NOMO-1 treated with DMSO at 0.1 percent for 48 hours (cell line): Measurements from ENCODE around the gene WDR38.
A peak's percentile ranks its signal among the peaks of the same experiment; 100 is the strongest.

Experiments
- DNase-seq: peaks from one replicate; lab custom pipeline; 2025; ENCODE audit not compliant: unreplicated experiment; lab: John Stamatoyannopoulos, UW

WDR38 gene

DNA sequence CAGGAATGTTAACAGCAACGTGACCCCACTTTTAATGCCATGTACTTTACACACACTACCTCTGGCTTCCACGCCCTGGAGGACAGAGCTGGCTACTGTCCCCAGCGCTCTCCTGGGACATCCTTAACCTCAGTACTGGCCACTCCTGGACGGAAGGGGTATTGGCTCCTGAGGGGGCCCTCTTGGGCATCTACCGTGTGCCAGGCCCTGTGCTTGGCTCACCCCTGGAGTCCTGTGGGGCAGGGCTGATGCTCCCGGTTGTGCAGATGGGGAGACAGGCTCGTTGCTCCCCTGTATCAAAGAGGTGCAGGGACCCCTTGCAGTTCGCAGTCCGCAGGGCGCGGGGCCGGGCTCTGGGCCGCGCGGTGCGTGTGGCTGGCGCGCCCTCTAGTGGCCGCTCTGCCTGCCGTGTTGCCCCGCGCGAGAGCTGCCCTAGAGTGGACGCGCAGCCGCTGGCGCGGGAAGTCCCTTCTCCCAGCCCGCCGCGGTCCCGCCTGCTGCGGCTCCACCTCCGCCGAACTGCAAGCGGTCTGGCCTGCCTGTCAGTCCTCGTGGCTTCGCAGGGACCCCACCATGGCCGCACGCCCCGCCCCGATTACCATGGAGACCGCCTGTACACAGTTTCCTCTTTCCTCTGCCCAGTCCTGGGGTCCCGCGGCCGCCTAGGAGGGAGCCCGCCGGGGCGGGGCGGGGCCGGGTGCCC is at the start of gene WDR38:
Gene WDR38 (plus strand): TSS at position 632 of the 703 bp plus-strand sequence. CDS start 72 bp downstream, outside the sequence.
- peak; percentile 64 for DNase-seq

- no peak for DNase-seq
These were observed 49.3 kb upstream of the WDR38 start for GRCh38 chr9:124803911-124804310.

GRCh38 chr9:124805186-124805585 is 48.1 kb upstream of the WDR38 start:
- no peak for DNase-seq

GRCh38 chr9:124808246-124808956 is 44.9 kb upstream of the WDR38 start:
- DNase-seq, result no peak

DNA sequence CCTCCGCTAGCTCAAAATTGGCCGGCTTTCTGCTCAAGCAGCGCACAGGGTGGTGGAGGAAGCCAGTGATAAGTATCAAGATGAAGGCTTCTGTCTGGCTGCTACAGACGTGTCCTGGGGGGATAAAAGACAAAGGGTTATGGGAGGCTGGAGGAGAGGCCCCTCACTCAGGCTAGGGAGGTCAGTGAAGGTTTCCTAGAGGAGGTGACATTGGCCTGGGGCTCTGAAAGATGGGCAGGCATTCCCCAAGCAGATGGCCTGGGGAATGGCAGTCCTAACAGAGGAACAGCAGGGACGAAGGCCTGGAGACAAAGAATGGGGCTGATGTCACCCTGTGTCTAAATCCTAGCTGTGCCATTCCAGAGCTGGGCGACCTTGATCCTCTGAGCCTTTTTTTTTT is 44.0 kb upstream of the WDR38 start:
- no peak for DNase-seq

DNA sequence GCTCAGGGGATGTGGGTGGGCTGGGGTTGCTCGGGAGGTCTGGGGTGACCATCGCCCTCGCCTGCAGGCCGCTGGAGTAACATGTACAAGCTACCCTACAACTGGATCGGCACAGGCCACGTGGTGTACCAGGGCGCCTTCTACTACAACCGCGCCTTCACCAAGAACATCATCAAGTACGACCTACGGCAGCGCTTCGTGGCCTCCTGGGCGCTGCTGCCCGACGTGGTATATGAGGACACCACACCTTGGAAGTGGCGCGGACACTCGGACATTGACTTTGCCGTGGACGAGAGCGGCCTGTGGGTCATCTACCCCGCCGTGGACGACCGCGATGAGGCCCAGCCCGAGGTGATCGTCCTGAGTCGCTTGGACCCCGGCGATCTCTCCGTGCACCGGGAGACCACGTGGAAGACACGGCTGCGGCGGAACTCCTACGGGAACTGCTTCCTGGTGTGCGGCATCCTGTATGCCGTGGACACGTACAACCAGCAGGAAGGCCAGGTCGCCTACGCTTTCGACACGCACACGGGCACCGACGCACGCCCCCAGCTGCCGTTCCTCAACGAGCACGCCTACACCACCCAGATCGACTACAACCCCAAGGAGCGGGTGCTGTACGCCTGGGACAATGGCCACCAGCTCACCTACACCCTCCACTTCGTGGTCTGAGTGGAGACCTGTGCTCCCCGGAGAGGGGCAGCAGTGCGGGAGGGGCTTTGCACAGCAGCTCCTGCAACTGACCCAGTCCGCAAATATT is 43.3 kb upstream of the WDR38 start:
- DNase-seq, result no peak

DNA sequence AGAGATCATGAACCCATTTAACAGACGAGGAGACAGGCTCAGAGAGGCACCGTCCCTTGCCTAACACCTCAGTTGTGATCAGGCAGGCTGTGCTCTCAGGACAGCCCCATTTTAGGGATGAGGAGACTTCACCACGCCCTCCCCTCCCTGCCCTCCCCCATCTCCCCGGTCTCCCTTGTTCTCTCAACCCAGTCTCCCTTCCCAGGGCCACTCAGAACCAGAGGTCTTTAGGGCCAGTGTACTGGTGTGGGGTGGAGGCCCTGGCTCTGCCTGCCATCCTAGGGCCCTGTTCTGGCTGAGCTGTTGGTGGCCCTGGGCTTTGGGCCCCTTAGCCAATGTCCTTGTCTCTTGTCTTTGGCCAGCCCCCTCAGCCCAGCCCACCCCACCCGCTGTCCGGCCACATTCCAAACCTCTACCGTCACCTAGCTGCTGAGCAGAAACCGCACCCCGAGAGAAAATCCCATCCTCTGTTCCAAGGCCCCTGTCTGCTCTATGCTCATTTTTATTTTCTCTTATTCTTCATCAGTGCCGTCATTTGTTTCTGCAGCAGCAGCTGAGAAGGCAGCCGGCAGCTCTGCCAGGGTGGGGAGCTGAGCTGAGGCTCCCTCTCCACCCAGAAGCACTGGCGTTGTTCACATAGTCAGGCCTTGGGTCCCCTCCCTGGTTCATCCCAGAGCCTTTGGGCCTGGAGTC is 42.5 kb upstream of the WDR38 start:
- no peak for DNase-seq

GRCh38 chr9:124812441-124812876 is 40.8 kb upstream of the WDR38 start:
- no peak for DNase-seq

DNA sequence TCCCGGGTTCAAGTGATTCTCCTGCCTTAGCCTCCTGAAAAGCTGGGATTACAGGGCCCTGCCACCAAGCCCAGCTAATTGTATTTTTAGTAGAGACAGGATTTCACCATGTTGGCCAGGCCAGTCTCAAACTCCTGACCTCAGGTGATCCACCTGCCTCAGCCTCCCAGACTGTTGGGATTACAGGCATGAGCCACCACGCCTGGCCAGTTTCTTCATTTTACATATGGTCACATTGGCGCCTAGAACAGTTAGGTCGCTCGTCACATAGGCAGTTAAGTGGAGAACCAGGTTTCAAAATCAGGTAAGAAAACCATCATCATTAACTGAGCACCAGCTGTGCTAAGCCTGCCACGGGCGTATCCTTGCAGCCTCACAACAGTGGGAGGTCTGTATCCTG is 40.2 kb upstream of the WDR38 start:
- DNase-seq, result no peak

- DNase-seq, result no peak
These were observed 39.6 kb upstream of the WDR38 start for GRCh38 chr9:124813501-124814163.

DNA sequence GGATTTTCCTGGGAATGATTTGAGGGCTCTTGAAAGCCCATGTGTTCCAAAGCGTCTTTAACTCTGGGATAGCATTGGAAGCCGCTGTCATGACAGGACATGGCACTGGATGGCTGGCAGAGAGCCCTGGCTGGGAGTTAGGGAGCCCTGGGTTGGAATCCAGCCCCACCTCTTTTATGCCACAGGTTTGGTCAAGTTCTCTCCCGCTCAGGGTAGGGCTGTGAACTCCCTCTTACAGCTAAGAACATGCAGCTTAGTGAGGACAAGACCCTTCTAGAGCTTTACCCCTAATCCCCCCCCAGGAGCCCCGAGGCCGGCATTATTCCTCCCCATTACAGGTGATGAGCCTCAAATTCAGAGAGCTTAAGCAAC is 39.1 kb upstream of the WDR38 start:
- DNase-seq, result no peak

- DNase-seq, result no peak
These were observed 37.7 kb upstream of the WDR38 start for GRCh38 chr9:124815601-124816000.

DNA sequence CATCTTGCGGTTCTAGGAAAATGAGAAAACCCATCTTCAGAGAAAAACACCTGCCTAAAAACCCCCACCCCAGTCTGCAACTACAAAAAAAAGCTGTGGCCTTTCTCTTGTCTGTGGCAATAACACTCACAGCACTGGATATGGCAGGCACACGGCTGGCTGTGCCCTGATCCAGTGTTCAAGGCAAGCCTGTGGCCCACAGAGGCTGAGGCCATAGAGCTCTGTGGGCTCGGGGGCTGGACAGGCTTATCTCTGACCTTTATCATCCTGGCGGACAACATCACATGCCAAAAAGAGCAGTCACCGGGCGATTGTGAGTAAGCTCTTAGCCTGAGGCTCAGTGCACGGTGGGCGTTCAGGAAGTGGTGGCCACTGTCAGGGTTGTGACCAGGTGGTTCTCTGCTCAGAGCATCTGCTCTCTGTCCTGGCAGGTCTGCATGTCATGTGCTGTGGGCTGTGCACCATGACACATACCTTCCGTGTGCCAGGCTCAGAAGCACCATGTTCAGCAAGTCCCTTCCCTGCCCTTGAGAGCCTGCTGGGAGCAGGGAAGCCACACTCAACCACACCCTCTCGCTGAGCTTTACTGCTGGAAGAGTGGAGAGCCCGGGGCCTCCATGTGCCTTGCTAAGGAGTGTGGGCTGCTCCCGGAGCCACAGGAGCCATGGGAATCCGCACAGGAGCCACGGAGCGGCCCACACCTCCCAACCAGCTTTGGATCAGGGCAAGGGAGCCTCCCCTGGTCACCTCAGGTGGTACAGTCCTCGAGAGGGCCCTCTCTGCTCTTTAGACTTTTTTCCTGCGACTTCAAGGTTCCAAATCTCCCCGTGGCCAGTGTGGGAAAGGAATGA is 34.6 kb upstream of the WDR38 start:
- no peak for DNase-seq

- no peak for DNase-seq
These were observed 32.3 kb upstream of the WDR38 start for GRCh38 chr9:124820698-124821623.

DNA sequence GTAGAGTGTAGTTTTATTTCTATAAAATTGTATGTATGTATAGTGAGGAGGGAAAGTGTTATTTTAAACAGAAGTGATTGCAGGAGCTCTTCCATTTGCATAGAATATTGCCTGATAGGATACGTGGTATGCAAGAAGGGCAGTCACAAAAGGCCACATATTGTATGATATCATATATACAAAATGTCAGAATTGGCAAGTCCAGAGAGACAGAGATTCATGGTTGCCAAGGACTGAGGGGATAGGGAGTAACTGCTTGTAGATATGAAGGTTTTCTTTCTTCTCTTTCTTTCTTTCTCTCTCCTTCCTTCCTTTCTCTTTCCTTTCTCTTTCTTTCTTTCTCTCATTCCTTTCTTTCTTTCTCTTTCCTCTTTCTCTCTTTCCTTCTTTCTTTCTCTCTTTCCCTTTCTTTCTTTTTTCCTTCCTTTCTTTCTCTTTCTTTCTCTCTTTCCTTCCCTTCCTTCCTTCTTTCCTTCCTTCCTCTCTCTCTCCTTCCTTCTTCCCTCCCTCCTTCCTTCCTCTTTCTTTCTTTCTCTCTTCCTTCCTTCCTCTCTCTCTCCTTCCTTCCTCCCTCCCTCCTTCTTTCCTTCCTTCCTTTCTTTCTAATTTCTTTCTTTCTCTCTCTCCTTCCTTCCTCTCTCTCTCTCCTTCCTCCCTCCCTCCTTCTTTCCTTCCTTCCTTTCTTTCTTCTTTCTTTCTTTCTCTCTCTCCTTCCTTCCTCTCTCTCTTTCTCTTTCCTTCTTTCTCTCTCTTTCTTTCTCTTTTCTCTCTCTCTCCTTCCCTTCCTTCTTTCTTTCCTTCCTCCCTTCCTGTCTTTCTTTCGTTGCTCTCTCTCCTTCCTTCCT is 24.5 kb upstream of the WDR38 start:
- no peak for DNase-seq

DNA sequence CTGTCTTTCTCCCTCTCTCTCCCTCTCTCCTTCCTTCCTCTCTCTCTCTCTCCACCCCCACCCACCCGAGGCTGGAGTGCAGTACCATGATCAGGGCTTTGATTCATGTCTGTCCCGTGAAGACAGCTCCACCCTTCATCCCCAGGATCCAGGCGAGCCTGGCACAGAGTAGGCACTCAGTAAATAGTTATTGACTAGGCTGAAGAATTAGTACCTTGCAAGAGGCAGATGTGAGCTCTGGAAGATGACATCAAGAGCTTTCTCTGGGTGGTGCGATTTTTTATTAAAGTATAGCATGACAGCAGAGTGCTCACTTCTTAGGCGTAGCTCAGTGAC is 24.0 kb upstream of the WDR38 start:
- no peak for DNase-seq

DNA sequence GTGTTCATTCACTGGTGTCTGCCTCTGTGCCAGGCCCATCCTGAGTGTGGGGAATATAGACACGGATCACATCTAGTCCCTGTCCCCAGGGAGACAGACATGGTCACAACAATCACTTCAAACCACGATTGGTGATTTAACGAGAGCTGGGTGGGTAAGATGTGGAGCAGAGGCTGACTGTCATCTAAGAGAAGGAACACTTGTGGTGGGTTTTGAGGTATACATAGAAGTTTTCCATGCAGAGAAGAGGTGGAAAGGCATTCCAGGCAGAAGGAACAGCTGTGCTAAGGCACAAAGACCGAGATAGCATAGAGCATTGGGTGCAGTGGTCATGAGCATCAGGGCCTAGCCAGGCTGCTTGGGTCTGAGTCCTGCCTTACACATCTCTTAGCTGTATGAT is 22.7 kb upstream of the WDR38 start:
- no peak for DNase-seq
